ENCODE measurements around the gene PRDM16. TPM values are rescaled to one million over a fixed set of nuclear protein-coding genes. Genes with fewer than 3 reads are reported as not detected.

PRDM16 gene
- total RNA-seq, 1 donor from 2014 or later, result 5.6 TPM

DNA sequence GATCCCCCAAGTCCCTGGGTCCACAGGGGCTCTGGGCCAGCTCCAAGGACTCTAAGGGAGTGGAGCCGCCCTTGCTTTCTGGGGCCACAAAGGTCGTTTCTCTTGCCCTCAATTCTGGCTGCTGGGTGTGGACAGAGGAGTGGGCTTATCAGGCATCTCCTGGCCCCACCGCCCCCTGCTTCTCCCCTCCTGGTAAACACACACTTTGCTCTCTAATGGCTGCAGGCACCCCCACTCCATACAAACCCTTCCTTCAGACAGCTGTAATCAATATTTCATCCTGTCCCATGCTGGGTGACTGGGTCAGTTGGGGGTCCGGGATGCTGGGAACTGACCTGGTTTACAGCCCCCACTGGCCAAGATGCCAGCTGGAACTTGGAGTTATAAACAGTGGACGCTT lies 67.5 kb downstream of the PRDM16 start:
- Histone ChIP-seq H3K36me3 (ENCODE audit: control insufficient read depth, insufficient read depth, low read length) (no peaks in the 10 kb centered on the region), H3K4me3 (ENCODE audit: low read depth, low read length) (no peak overlapping the region), H3K27me3 (ENCODE audit: control insufficient read depth, insufficient read depth, low read length) (peaks cover 38% of the 10 kb centered on the region)
- TF ChIP-seq, protein P1, sequence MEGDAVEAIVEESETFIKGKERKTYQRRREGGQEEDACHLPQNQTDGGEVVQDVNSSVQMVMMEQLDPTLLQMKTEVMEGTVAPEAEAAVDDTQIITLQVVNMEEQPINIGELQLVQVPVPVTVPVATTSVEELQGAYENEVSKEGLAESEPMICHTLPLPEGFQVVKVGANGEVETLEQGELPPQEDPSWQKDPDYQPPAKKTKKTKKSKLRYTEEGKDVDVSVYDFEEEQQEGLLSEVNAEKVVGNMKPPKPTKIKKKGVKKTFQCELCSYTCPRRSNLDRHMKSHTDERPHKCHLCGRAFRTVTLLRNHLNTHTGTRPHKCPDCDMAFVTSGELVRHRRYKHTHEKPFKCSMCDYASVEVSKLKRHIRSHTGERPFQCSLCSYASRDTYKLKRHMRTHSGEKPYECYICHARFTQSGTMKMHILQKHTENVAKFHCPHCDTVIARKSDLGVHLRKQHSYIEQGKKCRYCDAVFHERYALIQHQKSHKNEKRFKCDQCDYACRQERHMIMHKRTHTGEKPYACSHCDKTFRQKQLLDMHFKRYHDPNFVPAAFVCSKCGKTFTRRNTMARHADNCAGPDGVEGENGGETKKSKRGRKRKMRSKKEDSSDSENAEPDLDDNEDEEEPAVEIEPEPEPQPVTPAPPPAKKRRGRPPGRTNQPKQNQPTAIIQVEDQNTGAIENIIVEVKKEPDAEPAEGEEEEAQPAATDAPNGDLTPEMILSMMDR (IDR thresholded peaks at IDR 0.05; ENCODE audit: insufficient read depth, low read length, poor library complexity, severe bottlenecking), result no peak
- DNase-seq (ENCODE audit: low read depth), result no peak

GRCh38 chr1:3137111-3138100 lies 68.4 kb downstream of the PRDM16 start:
- DNase-seq (ENCODE audit: low read depth), result no peak
- Histone ChIP-seq H3K4me3 (ENCODE audit: low read depth, low read length) (no peak overlapping the region), H3K36me3 (ENCODE audit: control insufficient read depth, insufficient read depth, low read length) (no peaks in the 10 kb centered on the region), H3K27me3 (ENCODE audit: control insufficient read depth, insufficient read depth, low read length) (peaks cover 38% of the 10 kb centered on the region)
- TF ChIP-seq, protein P1 (IDR thresholded peaks at IDR 0.05; ENCODE audit: insufficient read depth, low read length, poor library complexity, severe bottlenecking), result no peak

DNA sequence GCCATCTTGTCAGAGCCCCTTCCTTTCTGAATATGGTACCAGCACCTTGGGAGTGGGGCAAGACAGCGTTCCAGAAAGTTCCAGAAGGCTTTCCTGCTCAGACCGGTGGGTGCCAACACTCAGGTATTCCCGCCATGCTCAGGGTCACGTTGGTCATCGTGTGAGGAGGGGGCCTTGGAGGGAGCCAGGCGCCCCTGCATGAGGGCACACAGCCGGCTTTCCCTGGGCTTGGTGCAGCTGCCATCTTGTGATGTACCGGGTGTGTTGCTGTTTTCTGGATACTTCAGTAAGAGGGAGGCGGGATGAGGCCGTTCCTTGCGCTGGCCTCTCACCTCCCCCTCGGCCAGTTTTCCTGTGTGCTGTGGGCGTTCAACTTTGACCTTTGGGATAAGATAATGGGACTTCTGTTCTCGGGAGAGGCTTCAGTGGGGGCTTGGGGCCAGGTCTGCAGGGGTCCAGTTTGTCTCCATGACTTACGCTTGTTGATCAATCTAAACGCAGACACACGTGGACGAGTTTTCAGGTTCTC lies 69.7 kb downstream of the PRDM16 start:
- H3K27me3 ChIP-seq (ENCODE audit: control insufficient read depth, insufficient read depth, low read length), result peaks cover 35% of the 10 kb centered on the region
- no peaks in the 10 kb centered on the region for H3K36me3 ChIP-seq (ENCODE audit: control insufficient read depth, insufficient read depth, low read length)
- no peak overlapping the region for H3K4me3 ChIP-seq (ENCODE audit: low read depth, low read length)
- no peak for DNase-seq (ENCODE audit: low read depth)
- TF ChIP-seq, protein P1 (IDR thresholded peaks at IDR 0.05; ENCODE audit: insufficient read depth, low read length, poor library complexity, severe bottlenecking), result no peak

GRCh38 chr1:3139451-3139852 lies 70.4 kb downstream of the PRDM16 start:
- H3K36me3 ChIP-seq (ENCODE audit: control insufficient read depth, insufficient read depth, low read length), result no peaks in the 10 kb centered on the region
- no peak for DNase-seq (ENCODE audit: low read depth)
- peaks cover 35% of the 10 kb centered on the region for H3K27me3 ChIP-seq (ENCODE audit: control insufficient read depth, insufficient read depth, low read length)
- TF ChIP-seq, protein P1 (IDR thresholded peaks at IDR 0.05; ENCODE audit: insufficient read depth, low read length, poor library complexity, severe bottlenecking), result no peak
- no peak overlapping the region for H3K4me3 ChIP-seq (ENCODE audit: low read depth, low read length)

DNA sequence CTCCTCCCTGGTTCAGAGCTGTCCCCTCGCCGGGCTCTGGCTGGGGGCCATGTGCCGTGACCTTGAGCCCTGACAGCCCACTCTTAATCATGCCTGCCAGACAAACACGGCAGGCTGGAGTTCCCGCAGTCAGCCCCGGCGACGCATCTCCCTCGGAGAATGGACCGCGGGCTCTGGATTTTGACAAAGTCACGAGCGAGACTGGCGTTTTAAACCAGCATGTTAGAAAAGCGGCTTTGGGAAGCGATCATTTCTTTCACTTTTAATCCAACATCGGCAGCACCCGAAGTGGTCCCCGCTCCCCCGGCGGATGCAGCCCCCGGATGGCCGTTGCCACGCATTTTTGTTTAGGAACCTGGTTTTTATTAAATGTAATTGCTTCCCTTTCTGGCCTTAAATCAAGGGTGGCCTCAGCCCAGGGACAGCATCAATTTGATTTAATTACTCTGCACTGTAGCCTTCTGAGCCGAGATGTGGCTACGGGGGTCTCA lies 70.9 kb downstream of the PRDM16 start:
- Histone ChIP-seq H3K27me3 (ENCODE audit: control insufficient read depth, insufficient read depth, low read length) (peaks cover 35% of the 10 kb centered on the region), H3K36me3 (ENCODE audit: control insufficient read depth, insufficient read depth, low read length) (no peaks in the 10 kb centered on the region), H3K4me3 (ENCODE audit: low read depth, low read length) (no peak overlapping the region)
- no peak for DNase-seq (ENCODE audit: low read depth)
- TF ChIP-seq, protein P1 (IDR thresholded peaks at IDR 0.05; ENCODE audit: insufficient read depth, low read length, poor library complexity, severe bottlenecking), result no peak

All from kidney epithelial cell (primary cell).